Measurements from ENCODE around the gene MIA2.

DNA sequence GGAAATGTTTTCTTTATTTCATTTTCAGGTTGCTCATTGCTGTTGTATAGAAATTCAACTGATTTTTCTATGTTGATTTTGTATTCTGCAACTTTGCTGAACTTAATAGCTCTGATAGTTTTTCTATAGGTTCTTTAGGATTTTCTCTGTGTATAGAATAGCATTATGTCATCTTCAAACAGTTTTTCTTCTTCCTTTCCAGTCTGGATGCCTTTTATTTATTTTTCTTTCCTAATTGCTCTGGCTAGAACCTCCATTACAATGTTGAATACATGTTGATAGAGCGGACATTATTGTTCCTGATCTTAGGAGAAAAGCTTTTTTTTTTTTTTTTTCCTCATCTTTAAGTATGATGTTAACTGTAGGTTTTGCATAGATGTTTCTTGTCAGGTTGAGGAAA is 39.2 kb downstream of the MIA2 start:
- TF ChIP-seq POLR2AphosphoS5 (IDR thresholded peaks at IDR 0.05) (no peak), CTCF (IDR thresholded peaks at IDR 0.05) (no peak), POLR2A (IDR thresholded peaks at IDR 0.05) (no peak)

Measured in prostate gland (tissue), 2 donors.